ENCODE data around the gene HORMAD2.

Gene HORMAD2

GRCh38 chr22:30038219-30038618 is 42.0 kb upstream of the HORMAD2 start (continued):
- TF ChIP-seq ZNF426 (tag by site-specific recombination; IDR thresholded peaks at IDR 0.05), result no peak
- TF ChIP-seq ZNF677 (tag by site-specific recombination; IDR thresholded peaks at IDR 0.05), result no peak
- TF ChIP-seq, protein P1, sequence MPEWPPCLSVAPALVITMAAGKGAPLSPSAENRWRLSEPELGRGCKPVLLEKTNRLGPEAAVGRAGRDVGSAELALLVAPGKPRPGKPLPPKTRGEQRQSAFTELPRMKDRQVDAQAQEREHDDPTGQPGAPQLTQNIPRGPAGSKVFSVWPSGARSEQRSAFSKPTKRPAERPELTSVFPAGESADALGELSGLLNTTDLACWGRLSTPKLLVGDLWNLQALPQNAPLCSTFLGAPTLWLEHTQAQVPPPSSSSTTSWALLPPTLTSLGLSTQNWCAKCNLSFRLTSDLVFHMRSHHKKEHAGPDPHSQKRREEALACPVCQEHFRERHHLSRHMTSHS (tag by site-specific recombination; IDR thresholded peaks at IDR 0.05), result no peak
- TF ChIP-seq IKZF3 (tag by site-specific recombination; IDR thresholded peaks at IDR 0.05), result no peak
- no peak for TF ChIP-seq ZFP69B (tag by site-specific recombination; IDR thresholded peaks at IDR 0.05)
- TF ChIP-seq SP3 (tag by site-specific recombination; IDR thresholded peaks at IDR 0.05), result peak; percentile 48
- no peak for TF ChIP-seq SALL2 (tag by site-specific recombination; IDR thresholded peaks at IDR 0.05; ENCODE audit: borderline replicate concordance)
- no peak for TF ChIP-seq ZNF133 (tag by site-specific recombination; IDR thresholded peaks at IDR 0.05)
- no peak for TF ChIP-seq ZNF548 (tag by site-specific recombination; IDR thresholded peaks at IDR 0.05)
- TF ChIP-seq ZNF311 (tag by site-specific recombination; IDR thresholded peaks at IDR 0.05; ENCODE audit: borderline replicate concordance), result no peak
- no peak for TF ChIP-seq ZNF404 (tag by site-specific recombination; IDR thresholded peaks at IDR 0.05)
- no peak for TF ChIP-seq ZNF768 (tag by site-specific recombination; IDR thresholded peaks at IDR 0.05)
- no peak for TF ChIP-seq ZNF530 (tag by site-specific recombination; IDR thresholded peaks at IDR 0.05; ENCODE audit: low read depth)
- no peak for TF ChIP-seq ZNF571 (tag by site-specific recombination; IDR thresholded peaks at IDR 0.05)
- TF ChIP-seq ZNF785 (tag by site-specific recombination; IDR thresholded peaks at IDR 0.05), result no peak
- TF ChIP-seq ZNF175 (tag by site-specific recombination; IDR thresholded peaks at IDR 0.05), result no peak
- TF ChIP-seq, protein P2, sequence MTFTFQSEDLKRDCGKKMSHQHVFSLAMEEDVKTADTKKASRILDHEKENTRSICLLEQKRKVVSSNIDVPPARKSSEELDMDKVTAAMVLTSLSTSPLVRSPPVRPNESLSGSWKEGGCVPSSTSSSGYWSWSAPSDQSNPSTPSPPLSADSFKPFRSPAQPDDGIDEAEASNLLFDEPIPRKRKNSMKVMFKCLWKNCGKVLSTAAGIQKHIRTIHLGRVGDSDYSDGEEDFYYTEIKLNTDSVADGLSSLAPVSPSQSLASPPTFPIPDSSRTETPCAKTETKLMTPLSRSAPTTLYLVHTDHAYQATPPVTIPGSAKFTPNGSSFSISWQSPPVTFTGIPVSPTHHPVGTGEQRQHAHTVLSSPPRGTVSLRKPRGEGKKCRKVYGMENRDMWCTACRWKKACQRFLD (tag by site-specific recombination; IDR thresholded peaks at IDR 0.05), result no peak
- TF ChIP-seq ZBTB1 (tag by site-specific recombination; IDR thresholded peaks at IDR 0.05), result no peak
- TF ChIP-seq, protein P3, sequence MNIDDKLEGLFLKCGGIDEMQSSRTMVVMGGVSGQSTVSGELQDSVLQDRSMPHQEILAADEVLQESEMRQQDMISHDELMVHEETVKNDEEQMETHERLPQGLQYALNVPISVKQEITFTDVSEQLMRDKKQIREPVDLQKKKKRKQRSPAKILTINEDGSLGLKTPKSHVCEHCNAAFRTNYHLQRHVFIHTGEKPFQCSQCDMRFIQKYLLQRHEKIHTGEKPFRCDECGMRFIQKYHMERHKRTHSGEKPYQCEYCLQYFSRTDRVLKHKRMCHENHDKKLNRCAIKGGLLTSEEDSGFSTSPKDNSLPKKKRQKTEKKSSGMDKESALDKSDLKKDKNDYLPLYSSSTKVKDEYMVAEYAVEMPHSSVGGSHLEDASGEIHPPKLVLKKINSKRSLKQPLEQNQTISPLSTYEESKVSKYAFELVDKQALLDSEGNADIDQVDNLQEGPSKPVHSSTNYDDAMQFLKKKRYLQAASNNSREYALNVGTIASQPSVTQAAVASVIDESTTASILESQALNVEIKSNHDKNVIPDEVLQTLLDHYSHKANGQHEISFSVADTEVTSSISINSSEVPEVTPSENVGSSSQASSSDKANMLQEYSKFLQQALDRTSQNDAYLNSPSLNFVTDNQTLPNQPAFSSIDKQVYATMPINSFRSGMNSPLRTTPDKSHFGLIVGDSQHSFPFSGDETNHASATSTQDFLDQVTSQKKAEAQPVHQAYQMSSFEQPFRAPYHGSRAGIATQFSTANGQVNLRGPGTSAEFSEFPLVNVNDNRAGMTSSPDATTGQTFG (tag by site-specific recombination; IDR thresholded peaks at IDR 0.05; ENCODE audit: borderline replicate concordance), result no peak
- TF ChIP-seq ZBTB21 (tag by site-specific recombination; IDR thresholded peaks at IDR 0.05), result peak; percentile 98
- no peak; the same call in 1 of the 2 replicates for TF ChIP-seq ZNF518A (tag by site-specific recombination; conservative IDR thresholded peaks at IDR 0.05; ENCODE audit: low read depth)
- TF ChIP-seq KLF10 (tag by site-specific recombination; IDR thresholded peaks at IDR 0.05), result 0 out of 2 replicates have a peak, but pooled peaks have one; percentile 20
- no peak for TF ChIP-seq ZNF837 (tag by site-specific recombination; IDR thresholded peaks at IDR 0.05)
- TF ChIP-seq ZNF248 (tag by site-specific recombination; IDR thresholded peaks at IDR 0.05), result no peak
- no peak for TF ChIP-seq YY1 (tag by site-specific recombination; IDR thresholded peaks at IDR 0.05)
- peak; percentile 57 for TF ChIP-seq ZFHX2 (tag by site-specific recombination; conservative IDR thresholded peaks at IDR 0.05)
- no peak for TF ChIP-seq ZNF16 (tag by site-specific recombination; IDR thresholded peaks at IDR 0.05; ENCODE audit: low read depth)
- TF ChIP-seq SETDB1 (IDR thresholded peaks at IDR 0.05; ENCODE audit: insufficient read length, low read length), result no peak
- no peak for TF ChIP-seq ZNF174 (tag by site-specific recombination; IDR thresholded peaks at IDR 0.05)
- TF ChIP-seq, protein P4, sequence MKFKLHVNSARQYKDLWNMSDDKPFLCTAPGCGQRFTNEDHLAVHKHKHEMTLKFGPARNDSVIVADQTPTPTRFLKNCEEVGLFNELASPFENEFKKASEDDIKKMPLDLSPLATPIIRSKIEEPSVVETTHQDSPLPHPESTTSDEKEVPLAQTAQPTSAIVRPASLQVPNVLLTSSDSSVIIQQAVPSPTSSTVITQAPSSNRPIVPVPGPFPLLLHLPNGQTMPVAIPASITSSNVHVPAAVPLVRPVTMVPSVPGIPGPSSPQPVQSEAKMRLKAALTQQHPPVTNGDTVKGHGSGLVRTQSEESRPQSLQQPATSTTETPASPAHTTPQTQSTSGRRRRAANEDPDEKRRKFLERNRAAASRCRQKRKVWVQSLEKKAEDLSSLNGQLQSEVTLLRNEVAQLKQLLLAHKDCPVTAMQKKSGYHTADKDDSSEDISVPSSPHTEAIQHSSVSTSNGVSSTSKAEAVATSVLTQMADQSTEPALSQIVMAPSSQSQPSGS (tag by site-specific recombination; IDR thresholded peaks at IDR 0.05; ENCODE audit: low read depth), result peak; percentile 97
